ENCODE data around the gene FN1.

The FN1 gene

GRCh38 chr2:215441560-215442400, 5.9 kb upstream of the FN1 start:
- DNase-seq (ENCODE audit: low read depth), result no peak

- DNase-seq (ENCODE audit: low read depth), result no peak
Observed at GRCh38 chr2:215439980-215440512, 4.2 kb upstream of the FN1 start.

GRCh38 chr2:215439404-215439803, 3.5 kb upstream of the FN1 start:
- DNase-seq (ENCODE audit: low read depth), result no peak

- no peak for DNase-seq (ENCODE audit: low read depth)
Observed at GRCh38 chr2:215437614-215438013, 1.7 kb upstream of the FN1 start.

GRCh38 chr2:215436705-215437565, 1.1 kb upstream of the FN1 start:
- DNase-seq (ENCODE audit: low read depth), result no peak

GRCh38 chr2:215435280-215435869, 493 bp downstream of the FN1 start:
- DNase-seq (ENCODE audit: low read depth), result no peak

- DNase-seq (ENCODE audit: low read depth), result no peak
Observed at GRCh38 chr2:215434447-215435279, 1.2 kb downstream of the FN1 start.

- no peak for DNase-seq (ENCODE audit: low read depth)
Observed at GRCh38 chr2:215432759-215433594, 2.9 kb downstream of the FN1 start.

- DNase-seq (ENCODE audit: low read depth), result no peak
Observed at GRCh38 chr2:215431778-215432758, 3.8 kb downstream of the FN1 start.

GRCh38 chr2:215431290-215431689, 4.6 kb downstream of the FN1 start:
- no peak for DNase-seq (ENCODE audit: low read depth)

GRCh38 chr2:215430528-215431187, 5.2 kb downstream of the FN1 start:
- no peak for DNase-seq (ENCODE audit: low read depth)

- no peak for DNase-seq (ENCODE audit: low read depth)
Observed at GRCh38 chr2:215429424-215429823, 6.4 kb downstream of the FN1 start.

GRCh38 chr2:215428060-215428910, 7.6 kb downstream of the FN1 start:
- DNase-seq (ENCODE audit: low read depth), result no peak

GRCh38 chr2:215427585-215427984, 8.3 kb downstream of the FN1 start:
- DNase-seq (ENCODE audit: low read depth), result no peak

GRCh38 chr2:215425021-215425782, 10.7 kb downstream of the FN1 start:
- no peak for DNase-seq (ENCODE audit: low read depth)

- DNase-seq (ENCODE audit: low read depth), result no peak
Observed at GRCh38 chr2:215423928-215424540, 11.8 kb downstream of the FN1 start.

- DNase-seq (ENCODE audit: low read depth), result no peak
Observed at GRCh38 chr2:215423234-215423633, 12.6 kb downstream of the FN1 start.

Measured in T follicular helper cell (primary cell).